ENCODE results near the gene SPCS3.

- TF ChIP-seq CTCF (IDR thresholded peaks at IDR 0.05) (no peak), POLR2A (IDR thresholded peaks at IDR 0.05) (no peak)
These were observed 48.0 kb upstream of the SPCS3 start for GRCh38 chr4:176271749-176272148.

Measured in thyroid gland (tissue), 4 donors.